ENCODE data around the gene GPX6.
"Not testable (repeated sequence)": the region's sequence is repeated elsewhere in the genome, so short reads cannot be mapped to it uniquely, and the experiment has no call there.

GRCh38 chr6:28469153-28469745 is 46.3 kb downstream of the GPX6 start:
- TF ChIP-seq CTCF, POLR2A (IDR thresholded peaks at IDR 0.05): not testable (repeated sequence)
